NCI-H2227 treated with DMSO at 0.1 percent for 48 hours (cell line): ENCODE data around the gene B3GAT1.

Experiments
- DNase-seq: peaks from one replicate; lab custom pipeline; 2025; lab: John Stamatoyannopoulos, UW

Gene B3GAT1

DNA sequence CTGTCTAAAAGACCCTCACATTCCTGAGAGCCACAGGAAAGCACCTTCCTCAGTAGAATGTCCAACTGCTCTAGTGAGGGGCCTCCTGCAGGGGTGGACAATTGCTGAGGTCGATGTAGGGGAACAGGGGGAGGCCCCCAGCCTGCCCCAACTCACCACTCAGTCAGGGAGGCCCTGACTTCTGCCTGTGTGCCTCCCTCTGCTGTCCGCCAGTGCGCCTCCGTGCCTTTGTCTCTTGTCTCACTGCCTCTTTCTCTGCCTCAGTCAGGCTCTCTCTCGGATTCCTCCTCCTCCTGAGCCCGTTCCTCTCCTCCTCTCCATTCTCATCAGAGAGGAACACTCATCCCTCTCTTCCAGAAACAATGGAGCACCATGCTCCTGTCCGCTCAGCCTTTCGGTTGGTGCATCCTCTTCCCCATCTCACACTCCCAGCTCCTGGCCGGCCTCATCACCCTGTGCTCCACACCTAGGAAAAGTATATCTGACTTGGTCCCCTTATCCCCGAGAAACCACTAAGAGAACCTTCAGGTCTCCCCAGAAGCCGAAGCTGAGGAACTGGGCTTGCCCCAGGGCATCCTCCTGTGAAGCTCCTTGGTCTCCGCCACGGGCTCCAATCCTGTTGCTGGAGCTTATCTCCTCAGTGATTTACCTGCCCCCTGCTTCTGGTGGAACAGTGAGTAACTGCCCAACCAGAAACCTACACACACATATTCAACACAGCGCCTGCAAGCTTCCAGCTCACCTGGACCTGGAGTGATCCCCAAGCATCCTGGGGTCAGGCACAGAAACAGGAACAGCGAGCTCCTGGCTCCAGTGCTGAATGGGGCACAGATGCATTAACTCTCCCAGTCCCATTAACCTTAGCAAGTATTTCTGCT lies 2.3 kb downstream of the B3GAT1 start:
- DNase-seq: no peak

DNA sequence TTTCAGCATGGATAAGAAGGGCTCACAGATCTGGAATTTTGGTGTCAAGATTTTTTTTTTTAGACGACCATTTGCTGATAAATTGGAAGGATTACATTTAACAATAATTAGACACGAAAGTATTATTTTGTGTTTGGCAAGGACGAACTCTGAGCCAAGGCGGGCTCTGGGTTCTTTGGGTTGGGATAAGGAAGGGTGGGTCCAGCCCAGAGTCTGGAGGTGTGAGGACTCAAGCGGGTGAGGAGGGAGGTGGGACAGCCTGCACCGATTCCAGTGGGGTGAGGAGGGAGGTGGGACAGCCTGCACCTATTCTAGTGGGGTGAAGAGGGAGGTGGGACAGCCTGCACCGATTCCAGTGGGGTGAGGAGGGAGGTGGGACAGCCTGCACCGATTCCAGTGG lies 4.1 kb downstream of the B3GAT1 start:
- DNase-seq: no peak

- no peak for DNase-seq
These were observed 4.7 kb downstream of the B3GAT1 start for GRCh38 chr11:134407321-134407828.

DNA sequence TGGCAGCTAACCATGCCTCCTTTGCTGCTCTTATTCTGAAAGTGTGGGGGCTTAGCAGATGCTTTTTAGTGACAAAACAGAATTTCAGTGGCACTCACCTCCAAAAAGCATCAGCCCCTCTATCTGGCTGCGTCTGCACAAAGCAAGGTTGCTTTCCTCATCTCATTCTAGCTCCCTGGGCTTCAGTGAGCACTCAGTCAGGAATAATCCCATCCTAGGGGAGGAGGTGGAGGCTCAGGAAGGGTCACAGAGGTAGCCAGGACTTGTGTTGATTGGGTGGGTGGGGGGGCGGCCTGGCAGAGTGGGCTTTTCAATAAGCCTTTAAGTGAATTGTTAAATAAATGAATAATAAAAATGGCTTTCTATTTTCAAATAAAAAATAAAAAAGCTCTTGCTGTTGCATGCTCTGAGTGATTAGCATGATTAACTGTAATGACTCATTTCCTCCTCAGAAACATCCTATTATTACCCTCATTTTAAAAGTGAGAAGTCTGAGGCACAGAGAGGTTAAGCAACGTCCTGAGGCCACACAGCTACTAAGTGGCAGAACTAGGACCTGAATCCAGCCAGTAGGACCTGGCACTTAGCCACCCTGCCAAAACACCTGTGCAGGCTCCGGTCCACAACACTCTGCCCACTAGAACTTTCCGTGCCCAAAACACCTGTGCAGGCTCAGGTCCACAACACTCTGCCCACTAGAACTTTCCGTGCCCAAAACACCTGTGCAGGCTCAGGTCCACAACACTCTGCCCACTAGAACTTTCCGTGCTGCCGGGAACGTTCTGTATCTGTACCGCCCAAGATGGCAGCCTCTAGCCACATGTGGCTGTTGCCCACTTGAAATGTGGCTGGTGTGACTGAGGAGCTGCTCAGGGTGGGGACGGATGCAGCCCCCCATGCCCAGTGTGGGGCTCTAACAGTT lies 5.5 kb downstream of the B3GAT1 start:
- no peak for DNase-seq

- no peak for DNase-seq
These were observed 6.2 kb downstream of the B3GAT1 start for GRCh38 chr11:134405841-134406240.

DNA sequence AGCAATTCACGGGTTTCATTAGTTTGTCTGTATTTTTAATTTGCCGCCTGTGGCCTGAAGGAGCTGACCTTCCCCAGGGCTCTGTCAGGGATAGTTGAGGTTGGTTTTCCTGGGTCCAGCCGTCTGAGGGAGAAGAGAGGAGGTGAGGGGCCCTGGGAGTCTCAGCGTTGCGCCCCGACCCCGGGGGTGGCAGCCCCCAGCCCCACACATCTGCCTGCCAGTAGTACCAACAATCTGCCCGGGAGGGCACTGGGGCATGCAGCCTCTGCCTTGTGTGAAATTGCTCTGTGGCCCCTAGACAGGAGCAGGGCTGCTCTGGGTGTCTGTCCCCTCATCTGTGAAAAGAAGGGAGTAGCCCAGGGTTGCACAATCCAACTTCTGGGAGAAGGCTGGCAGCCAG lies 6.6 kb downstream of the B3GAT1 start:
- no peak for DNase-seq

DNA sequence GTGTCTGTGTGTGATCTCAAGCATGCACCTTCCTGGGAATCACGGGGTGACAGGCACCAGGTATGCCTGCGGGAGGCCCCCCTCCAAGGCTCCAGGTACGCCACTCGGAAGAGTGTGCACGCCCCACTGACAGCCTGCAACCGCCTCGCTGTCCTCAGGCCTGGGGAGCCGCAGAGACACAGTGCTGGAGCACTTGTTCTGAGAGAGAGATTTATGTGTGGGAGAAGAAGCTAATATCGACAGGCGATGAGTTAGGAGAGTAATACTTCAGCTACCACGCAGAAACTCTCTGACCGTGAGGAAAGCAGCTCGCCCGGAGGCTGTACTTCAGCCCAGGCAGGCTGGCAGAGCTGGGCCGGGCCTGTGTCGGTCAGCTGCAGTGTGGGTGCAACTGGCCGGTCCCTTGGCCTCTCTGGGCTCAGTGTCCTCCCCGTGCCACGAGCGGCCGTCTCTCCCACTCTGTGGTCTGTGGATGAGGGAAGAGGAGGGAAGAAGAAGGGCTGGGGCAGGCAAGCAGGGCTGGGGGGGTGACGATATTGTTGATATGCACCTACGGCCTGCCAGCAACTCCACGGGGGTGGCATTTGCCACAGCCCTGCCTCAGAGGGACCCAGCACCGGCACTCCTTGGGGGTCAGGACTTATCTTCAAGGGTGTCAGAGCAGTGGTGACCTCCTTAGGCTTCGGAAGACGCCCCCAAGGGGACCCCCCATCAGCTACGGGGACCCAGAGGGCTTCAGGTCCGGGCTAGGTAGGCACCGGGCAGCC lies 7.3 kb downstream of the B3GAT1 start:
- DNase-seq: no peak

DNA sequence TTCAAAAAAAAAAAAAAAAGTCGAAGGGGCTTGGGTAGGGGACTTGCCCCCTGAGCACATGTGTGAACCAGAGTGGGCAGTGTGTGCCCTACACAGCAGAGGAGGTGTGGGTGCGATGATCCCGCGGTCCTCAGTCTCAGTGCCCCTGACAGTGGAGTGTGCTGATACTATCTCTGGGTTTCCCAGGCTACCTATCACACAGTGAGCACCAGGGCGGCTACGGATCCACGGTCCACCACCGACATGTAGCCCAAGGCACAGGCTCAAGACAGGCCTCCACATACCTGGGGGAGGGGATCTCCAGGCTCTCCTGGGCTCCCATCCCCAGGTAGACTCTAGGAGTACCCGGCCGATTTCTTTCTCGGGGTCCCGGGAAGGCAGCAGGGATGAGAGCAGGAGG lies 9.1 kb downstream of the B3GAT1 start:
- DNase-seq: no peak

DNA sequence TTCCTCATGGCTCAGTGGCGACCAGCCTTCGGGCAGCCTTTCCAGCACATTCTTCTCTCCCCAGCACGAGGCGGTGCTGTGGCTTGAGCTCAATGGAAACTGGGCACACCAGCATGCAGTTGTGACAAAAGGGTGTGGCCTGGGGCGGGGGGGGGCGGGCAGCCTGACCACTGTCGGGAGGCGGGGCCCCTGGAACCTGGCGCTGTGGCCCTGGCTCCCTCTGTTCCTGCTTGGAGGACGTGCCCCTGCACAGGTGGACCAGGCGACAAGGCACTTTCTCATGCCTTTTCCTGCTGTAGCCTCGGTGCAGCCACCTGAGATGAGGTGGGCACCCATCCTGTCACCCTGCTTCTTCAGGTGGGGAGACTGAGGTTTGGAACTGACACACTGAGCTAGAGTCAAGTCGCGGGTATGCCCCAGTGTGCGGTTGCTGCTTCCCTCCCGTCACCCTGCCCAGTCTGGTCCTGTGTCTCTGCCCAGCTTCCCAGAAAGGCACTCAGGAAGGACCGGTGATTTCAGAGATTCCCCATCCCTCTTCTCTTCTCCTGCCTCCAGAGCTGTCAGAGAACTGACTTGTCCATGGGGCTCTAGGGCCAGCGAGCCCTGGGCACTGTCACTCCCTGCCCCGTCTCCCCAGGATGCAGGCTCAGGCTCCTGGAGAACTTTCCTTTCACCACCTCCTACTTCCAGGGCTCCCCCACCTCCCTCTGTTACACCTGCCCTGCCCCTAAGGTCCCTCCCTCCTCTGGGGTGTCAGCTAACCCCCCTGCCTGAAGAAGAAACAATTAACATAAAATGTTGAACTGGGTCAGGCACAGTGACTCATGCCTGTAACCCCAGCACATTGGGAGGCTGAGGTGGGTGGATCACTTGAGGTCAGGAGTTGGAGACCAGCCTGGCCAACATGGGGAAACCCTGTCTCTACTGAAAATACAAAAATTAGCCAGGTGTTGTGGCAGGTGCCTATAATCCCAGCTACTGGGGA lies 9.9 kb downstream of the B3GAT1 start:
- no peak for DNase-seq

GRCh38 chr11:134399996-134400395 lies 12.0 kb downstream of the B3GAT1 start:
- no peak for DNase-seq

DNA sequence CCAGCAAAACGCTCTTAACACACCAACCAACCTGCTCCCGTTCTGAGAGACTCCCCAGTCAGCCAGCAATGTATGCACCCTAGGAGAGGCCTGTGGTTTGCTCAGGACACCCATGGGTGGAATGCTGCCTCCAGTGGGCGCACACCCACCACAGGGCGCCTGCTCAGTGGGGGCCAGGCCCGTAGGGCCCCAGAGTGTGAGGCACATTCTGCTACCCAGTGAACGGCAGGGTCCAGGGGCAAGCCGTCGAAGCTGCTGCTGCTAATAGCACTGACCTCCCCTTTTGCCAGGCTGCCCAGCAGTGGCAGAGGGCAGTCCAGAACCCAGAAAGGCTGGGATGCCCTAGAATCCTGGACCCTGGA lies 12.8 kb downstream of the B3GAT1 start:
- DNase-seq: no peak

DNA sequence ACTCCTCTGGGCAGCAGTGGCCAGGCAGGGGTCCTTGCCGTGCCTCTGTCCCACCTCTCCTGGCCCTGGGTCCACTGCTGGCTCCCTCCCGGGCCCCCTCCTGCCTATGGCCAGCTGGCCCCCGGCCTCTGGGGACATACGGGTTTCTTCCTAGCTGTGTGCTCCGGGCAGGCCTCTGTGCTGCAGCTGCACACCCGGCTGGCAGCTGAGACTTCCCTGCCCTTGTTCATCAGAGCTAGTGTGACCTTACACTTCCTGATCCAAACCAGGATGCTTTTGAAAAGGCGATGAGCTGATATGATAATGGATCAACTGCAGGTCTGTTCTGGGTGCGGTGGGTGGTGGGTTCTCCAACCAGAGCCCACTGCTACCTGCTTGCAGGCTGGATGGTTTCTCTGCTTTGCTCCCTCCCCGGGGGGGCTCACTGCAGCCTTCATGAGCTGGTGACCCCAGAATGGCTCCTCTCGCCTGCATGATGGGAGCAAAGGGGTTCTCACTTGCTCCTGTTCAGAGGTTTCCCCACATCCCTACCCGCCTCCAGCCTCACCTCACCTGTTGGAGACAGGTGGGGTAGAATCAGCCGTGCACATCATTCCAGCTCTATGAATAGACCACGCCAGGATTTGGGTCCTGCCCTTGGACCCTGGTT lies 13.3 kb downstream of the B3GAT1 start:
- DNase-seq: no peak

GRCh38 chr11:134398079-134398444 lies 14.0 kb downstream of the B3GAT1 start:
- no peak for DNase-seq

DNA sequence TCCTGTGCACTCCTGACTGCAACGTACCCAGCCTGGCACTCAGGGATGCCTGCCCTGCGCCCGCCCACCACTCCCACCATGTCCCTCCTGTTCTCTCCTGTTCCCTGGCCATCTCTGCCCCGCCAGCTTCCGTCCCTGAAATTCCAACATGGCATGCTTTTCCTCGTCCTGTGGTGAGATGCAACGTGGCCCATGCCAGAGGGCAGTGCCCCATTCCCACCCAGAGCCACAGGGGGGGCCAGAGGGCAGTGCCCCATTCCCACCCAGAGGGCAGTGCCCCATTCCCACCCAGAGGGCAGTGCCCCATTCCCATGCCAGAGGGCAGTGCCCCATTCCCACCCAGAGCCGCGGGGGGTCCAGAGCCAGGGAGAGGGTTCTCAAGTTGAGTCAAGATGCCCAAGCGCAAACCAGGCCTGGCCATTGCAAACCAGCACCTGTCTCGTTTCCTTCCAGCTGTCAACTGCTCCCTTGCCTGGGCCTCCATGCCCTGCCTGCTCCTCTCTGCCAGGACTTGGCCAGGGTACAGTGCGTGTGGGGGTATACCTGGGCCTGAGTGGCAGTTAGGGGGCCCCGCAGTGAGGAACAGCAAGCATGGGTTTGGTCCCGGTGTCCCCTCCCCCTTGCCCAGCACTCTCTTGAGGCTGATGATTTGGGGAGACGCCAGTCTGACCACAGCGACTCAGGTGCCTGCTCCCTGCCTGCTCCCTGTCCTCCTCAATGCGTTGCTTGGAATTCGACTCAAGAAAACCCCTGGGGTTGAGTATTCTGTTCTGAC lies 14.6 kb downstream of the B3GAT1 start:
- DNase-seq: no peak

DNA sequence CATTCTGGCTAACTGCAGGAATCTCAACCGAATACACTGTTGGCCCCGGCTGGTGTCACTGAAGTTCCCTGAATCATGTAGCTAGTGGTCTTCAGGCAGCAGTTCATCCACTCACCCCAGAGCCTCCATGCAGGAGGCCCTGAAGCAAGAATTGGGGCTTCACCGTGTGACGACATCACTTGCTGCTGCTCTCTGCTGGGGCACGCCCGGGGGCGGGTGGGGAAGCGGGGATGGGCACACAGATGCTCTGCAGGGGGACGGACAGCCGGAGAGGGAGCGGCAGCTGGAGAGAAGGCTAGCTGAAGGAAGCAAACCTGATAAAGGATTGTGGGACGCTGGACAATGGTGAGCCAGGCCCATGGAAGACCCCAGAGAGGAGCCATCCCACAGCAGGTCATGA lies 17.0 kb downstream of the B3GAT1 start:
- DNase-seq: no peak

DNA sequence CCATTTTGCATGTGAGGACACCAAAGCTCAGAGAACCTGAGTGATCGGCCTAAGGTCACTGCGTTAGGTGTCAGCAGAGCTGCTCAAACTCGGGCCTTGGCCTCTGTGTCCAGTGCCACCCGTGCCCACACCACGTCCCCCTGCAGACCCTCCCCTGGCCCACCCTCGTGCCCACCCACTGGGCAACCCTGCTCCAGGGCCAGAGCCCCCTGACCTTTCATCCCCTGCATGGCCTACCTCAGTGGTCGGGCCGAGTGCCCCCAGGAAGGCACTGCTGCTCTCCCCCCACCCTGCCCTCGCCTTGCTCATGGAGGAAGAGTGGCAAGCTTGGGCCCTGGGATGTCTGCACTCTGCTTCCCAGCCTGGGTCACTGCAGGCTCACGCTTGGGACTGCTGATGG lies 17.7 kb downstream of the B3GAT1 start:
- DNase-seq: no peak

DNA sequence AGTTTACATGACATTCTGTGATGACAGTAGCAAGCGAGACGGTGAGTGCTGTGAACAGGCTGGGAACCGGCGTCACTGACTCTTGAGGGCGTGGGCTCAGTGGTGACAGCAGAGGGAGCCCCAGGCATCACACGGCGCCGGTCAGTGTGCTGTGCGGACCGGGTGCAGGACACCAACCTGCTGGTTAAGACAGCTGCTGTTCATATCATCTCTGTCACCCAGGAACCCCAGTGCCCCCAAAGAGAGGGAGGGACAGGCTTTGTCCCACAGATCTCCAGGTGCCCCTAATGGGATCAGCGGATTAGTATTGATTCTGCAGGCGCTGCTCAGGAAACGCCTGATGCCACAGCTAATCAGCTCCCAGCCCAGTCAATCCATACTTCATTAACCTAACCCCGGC lies 18.4 kb downstream of the B3GAT1 start:
- no peak for DNase-seq

GRCh38 chr11:134392953-134393615 lies 19.0 kb downstream of the B3GAT1 start:
- DNase-seq: no peak

DNA sequence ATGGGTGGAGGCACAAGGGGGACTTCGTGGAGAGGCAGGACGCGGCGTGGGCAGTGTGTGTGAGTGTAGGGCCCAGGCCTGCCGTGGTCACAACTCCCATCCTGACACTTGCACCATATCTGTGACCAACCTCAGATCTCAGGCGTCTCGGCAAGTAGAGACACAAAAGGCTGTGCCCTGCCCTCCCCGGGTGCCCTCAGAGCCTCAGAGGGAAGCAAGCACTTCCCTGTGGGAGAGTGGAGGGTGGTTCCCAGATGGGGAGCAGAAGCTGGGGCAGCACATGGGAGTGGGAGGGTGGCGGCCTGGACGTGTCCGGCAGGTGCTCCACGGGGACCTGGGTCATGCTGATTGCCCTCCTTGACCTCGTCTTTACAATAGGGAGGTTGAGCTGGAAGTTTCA lies 20.4 kb downstream of the B3GAT1 start:
- no peak for DNase-seq
